Osteocyte (in vitro differentiated cells): Measurements from ENCODE around the gene ALDOB. TPM values are rescaled to one million over a fixed set of nuclear protein-coding genes. Genes with fewer than 3 reads are reported as not detected.

Source experiments
- DNase-seq: peaks from one replicate; pipeline ENCODE4 v3.0.0; 2021; ENCODE audit warnings: mixed read lengths; ENCODE audit not compliant: unreplicated experiment; ENCODE audit errors: extremely low spot score
- H3K27ac Mint-ChIP-seq: one replicate; pipeline ENCODE4 v1.8.0; 2021; ENCODE audit warnings: mild to moderate bottlenecking, mixed read lengths; ENCODE audit not compliant: unreplicated experiment
- H3K27me3 Mint-ChIP-seq: one replicate; pipeline ENCODE4 v1.8.0; 2021; ENCODE audit warnings: mixed read lengths; ENCODE audit not compliant: unreplicated experiment
- H3K36me3 Mint-ChIP-seq: one replicate; pipeline ENCODE4 v1.8.0; 2021; ENCODE audit warnings: mixed read lengths; ENCODE audit not compliant: unreplicated experiment
- H3K4me1 Mint-ChIP-seq: one replicate; pipeline ENCODE4 v1.8.0; 2021; ENCODE audit warnings: mixed read lengths; ENCODE audit not compliant: unreplicated experiment
- H3K4me3 Mint-ChIP-seq: one replicate; pipeline ENCODE4 v1.8.0; 2021; ENCODE audit warnings: mild to moderate bottlenecking, moderate library complexity, mixed read lengths; ENCODE audit not compliant: unreplicated experiment
- H3K9me3 Mint-ChIP-seq: one replicate; pipeline ENCODE4 v1.8.0; 2021; ENCODE audit warnings: mixed read lengths; ENCODE audit not compliant: unreplicated experiment
- CTCF ChIP-seq: fragments of 200-600 bp; sonication (generic); IDR thresholded peaks from 2 replicates; pipeline ENCODE4 v1.5.0; 2021; ENCODE audit warnings: antibody characterized with exemption, mild to moderate bottlenecking, moderate library complexity
- long read RNA-seq: library from polyadenylated mRNA; unstranded; transcript quantifications from one replicate; pipeline ENCODE4 v2.0.0, GENCODE V29; 2021
- total RNA-seq: library from RNA; stranded (reverse); gene quantifications from 2 replicates; pipeline ENCODE4 v1.2.1, GENCODE V29; 2021

ALDOB gene
- total RNA-seq: not detected in 2 replicates
- long read RNA-seq: 0 reads

GRCh38 chr9:101435601-101436079 lies at the start of gene ALDOB:
Gene ALDOB, minus strand, starts transcription at chr9:101435774. Its CDS starts 4,887 bp downstream, at chr9:101430887.
- Mint-ChIP-seq H3K4me1 (no peaks in the 10 kb centered on the region), H3K9me3 (no peaks in the 10 kb centered on the region), H3K36me3 (no peaks in the 10 kb centered on the region), H3K27me3 (peaks cover 48% of the 10 kb centered on the region), H3K4me3 (no peak within 1 kb of the TSS), H3K27ac (no peak within 1 kb of the TSS)
- TF ChIP-seq CTCF: no peak
- DNase-seq: no peak

DNA sequence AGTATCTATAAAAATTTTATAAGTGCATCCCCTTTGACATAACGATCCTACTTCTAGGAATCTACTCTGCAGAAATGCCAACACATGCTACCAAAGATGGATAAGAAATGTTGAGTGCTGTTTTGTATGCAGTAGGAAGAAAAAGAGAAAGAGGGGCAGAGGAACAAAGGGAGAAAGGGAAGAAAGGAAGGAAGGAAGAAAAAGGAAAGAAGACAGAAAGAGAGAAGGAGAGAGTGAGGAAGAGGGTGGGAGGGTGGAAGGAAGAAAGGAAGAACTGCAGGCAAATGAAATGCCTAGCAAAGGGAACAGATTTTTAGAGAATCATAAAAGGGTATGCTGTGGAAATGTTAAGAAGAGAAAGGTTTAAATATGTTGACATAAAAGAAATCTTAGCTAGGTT lies 48.5 kb upstream of the ALDOB start:
- no peak for DNase-seq
- TF ChIP-seq CTCF: no peak
- Mint-ChIP-seq H3K27me3 (no peaks in the 10 kb centered on the region), H3K9me3 (no peaks in the 10 kb centered on the region), H3K36me3 (peaks cover 3% of the 10 kb centered on the region), H3K27ac (no peak overlapping the region), H3K4me1 (peaks cover 37% of the 10 kb centered on the region), H3K4me3 (no peak overlapping the region)

- Mint-ChIP-seq H3K27ac (no peak overlapping the region), H3K9me3 (no peaks in the 10 kb centered on the region), H3K36me3 (peaks cover 11% of the 10 kb centered on the region), H3K4me3 (no peak overlapping the region), H3K4me1 (peaks cover 48% of the 10 kb centered on the region), H3K27me3 (no peaks in the 10 kb centered on the region)
- TF ChIP-seq CTCF: no peak
- no peak for DNase-seq
Observed at GRCh38 chr9:101481261-101481660, 45.7 kb upstream of the ALDOB start.

- no peak overlapping the region for H3K27ac Mint-ChIP-seq
- H3K9me3 Mint-ChIP-seq: no peaks in the 10 kb centered on the region
- H3K36me3 Mint-ChIP-seq: peaks cover 18% of the 10 kb centered on the region
- H3K4me1 Mint-ChIP-seq: peaks cover 44% of the 10 kb centered on the region
- no peak for TF ChIP-seq CTCF
- no peak for DNase-seq
- no peaks in the 10 kb centered on the region for H3K27me3 Mint-ChIP-seq
- no peak overlapping the region for H3K4me3 Mint-ChIP-seq
Observed at GRCh38 chr9:101480386-101480785, 44.8 kb upstream of the ALDOB start.

DNA sequence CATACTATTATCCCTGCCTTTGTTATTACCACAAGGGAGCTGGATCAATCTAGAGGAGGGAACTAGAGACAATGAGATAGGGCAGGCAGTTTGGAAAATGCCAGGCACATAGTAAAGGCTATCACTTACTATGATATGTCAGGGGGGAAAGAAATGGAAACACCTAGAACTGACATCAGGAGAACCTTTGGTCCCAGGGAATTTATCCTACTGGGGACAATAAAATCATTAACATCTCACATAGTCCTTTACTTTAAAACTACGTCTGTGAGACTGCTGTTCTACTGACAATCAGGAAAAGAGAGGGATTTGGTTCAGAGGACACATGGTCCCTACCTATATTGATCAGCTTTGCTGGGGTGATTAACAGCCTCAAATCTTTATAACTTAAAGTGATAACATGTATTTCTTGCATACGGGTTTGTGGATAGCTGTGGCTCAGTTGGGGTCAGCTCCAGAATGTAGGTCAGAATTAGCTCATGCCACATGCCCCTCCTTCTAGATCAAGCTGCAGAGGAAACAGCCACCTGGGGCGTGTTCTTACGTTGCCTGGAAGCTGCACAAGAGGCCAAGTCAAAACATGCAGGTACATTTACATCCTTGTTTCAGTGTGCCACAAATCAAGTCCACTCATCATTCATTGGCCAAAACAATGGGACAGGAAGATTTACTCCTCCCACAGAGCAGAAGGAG lies 43.9 kb upstream of the ALDOB start:
- Mint-ChIP-seq H3K27me3 (no peaks in the 10 kb centered on the region), H3K36me3 (peaks cover 27% of the 10 kb centered on the region), H3K27ac (no peak overlapping the region), H3K4me1 (peaks cover 36% of the 10 kb centered on the region), H3K9me3 (no peaks in the 10 kb centered on the region), H3K4me3 (no peak overlapping the region)
- no peak for DNase-seq
- no peak for TF ChIP-seq CTCF
